ENCODE data around the gene RFT1.

- no peak for TF ChIP-seq CREB5 (CRISPR knock-in tag; IDR thresholded peaks at IDR 0.05; ENCODE audit: low read depth)
- TF ChIP-seq ZFP30 (CRISPR knock-in tag; IDR thresholded peaks at IDR 0.05), result no peak
- TF ChIP-seq, protein P1, sequence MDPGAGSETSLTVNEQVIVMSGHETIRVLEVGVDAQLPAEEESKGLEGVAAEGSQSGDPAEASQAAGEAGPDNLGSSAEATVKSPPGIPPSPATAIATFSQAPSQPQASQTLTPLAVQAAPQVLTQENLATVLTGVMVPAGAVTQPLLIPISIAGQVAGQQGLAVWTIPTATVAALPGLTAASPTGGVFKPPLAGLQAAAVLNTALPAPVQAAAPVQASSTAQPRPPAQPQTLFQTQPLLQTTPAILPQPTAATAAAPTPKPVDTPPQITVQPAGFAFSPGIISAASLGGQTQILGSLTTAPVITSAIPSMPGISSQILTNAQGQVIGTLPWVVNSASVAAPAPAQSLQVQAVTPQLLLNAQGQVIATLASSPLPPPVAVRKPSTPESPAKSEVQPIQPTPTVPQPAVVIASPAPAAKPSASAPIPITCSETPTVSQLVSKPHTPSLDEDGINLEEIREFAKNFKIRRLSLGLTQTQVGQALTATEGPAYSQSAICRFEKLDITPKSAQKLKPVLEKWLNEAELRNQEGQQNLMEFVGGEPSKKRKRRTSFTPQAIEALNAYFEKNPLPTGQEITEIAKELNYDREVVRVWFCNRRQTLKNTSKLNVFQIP (CRISPR knock-in tag; IDR thresholded peaks at IDR 0.05; ENCODE audit: borderline replicate concordance, low read depth), result no peak
- TF ChIP-seq, protein P2, sequence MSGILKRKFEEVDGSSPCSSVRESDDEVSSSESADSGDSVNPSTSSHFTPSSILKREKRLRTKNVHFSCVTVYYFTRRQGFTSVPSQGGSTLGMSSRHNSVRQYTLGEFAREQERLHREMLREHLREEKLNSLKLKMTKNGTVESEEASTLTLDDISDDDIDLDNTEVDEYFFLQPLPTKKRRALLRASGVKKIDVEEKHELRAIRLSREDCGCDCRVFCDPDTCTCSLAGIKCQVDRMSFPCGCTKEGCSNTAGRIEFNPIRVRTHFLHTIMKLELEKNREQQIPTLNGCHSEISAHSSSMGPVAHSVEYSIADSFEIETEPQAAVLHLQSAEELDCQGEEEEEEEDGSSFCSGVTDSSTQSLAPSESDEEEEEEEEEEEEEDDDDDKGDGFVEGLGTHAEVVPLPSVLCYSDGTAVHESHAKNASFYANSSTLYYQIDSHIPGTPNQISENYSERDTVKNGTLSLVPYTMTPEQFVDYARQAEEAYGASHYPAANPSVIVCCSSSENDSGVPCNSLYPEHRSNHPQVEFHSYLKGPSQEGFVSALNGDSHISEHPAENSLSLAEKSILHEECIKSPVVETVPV (CRISPR knock-in tag; IDR thresholded peaks at IDR 0.05), result no peak
- no peak for TF ChIP-seq TSHZ2 (CRISPR knock-in tag; IDR thresholded peaks at IDR 0.05)
- TF ChIP-seq BACH2 (CRISPR knock-in tag; IDR thresholded peaks at IDR 0.05; ENCODE audit: borderline replicate concordance), result no peak
- no peak for TF ChIP-seq RARB (CRISPR knock-in tag; IDR thresholded peaks at IDR 0.05)
- TF ChIP-seq TOX (CRISPR knock-in tag; IDR thresholded peaks at IDR 0.05; ENCODE audit: borderline replicate concordance), result no peak
These were observed 31.8 kb upstream of the RFT1 start for GRCh38 chr3:53161820-53162671.
